Endodermal cell (in vitro differentiated cells): ENCODE data around the gene CENPP. TPM values are rescaled to one million over a fixed set of nuclear protein-coding genes. Genes with fewer than 3 reads are reported as not detected.

Experiments
- DNase-seq: peaks from one replicate; pipeline ENCODE4 v3.0.0-alpha.2; 2017
- H3K27ac ChIP-seq: 2 replicates; pipeline ENCODE4 v1.5.1; 2013; ENCODE audit warnings: mild to moderate bottlenecking, low read depth, low read length, moderate library complexity
- H3K27me3 ChIP-seq: 2 replicates; pipeline ENCODE4 v1.6.1; 2013; ENCODE audit warnings: mild to moderate bottlenecking, low read length, moderate library complexity; ENCODE audit not compliant: insufficient read depth, control insufficient read depth, poor library complexity, severe bottlenecking
- H3K36me3 ChIP-seq: 2 replicates; pipeline ENCODE4 v1.7.0; 2013; ENCODE audit warnings: mild to moderate bottlenecking, low read length, moderate library complexity; ENCODE audit not compliant: control insufficient read depth, insufficient read depth
- H3K4me1 ChIP-seq: one replicate; pipeline ENCODE4 v1.7.0; 2013; ENCODE audit warnings: low read length; ENCODE audit not compliant: control insufficient read depth, insufficient read depth
- H3K4me3 ChIP-seq: 2 replicates; pipeline ENCODE4 v1.5.1; 2013; ENCODE audit warnings: mild to moderate bottlenecking, low read length, moderate library complexity
- H3K9ac ChIP-seq: 2 replicates; pipeline ENCODE4 v1.6.1; 2013; ENCODE audit warnings: mild to moderate bottlenecking, low read length, moderate library complexity; ENCODE audit not compliant: poor library complexity, severe bottlenecking; ENCODE audit errors: extremely low read depth
- H3K9me3 ChIP-seq: 2 replicates; pipeline ENCODE4 v1.6.1; 2013; ENCODE audit warnings: mild to moderate bottlenecking, low read length, moderate library complexity; ENCODE audit not compliant: control insufficient read depth
- H3K27ac Mint-ChIP-seq: 2 replicates; pipeline ENCODE4 v1.8.0; 2020; ENCODE audit warnings: mixed read lengths
- H3K27me3 Mint-ChIP-seq: 2 replicates; pipeline ENCODE4 v1.8.0; 2021; ENCODE audit warnings: mild to moderate bottlenecking, mixed read lengths; ENCODE audit not compliant: insufficient read depth
- H3K36me3 Mint-ChIP-seq: 2 replicates; pipeline ENCODE4 v1.8.0; 2020; ENCODE audit warnings: low read depth, mixed read lengths
- H3K4me1 Mint-ChIP-seq: 2 replicates; pipeline ENCODE4 v1.8.0; 2020; ENCODE audit warnings: mixed read lengths
- H3K4me3 Mint-ChIP-seq: 2 replicates; pipeline ENCODE4 v1.8.0; 2020; ENCODE audit warnings: mild to moderate bottlenecking, moderate library complexity, mixed read lengths
- H3K9me3 Mint-ChIP-seq: 2 replicates; pipeline ENCODE4 v1.8.0; 2020; ENCODE audit warnings: mild to moderate bottlenecking, mixed read lengths
- WGBS, 2 experiments: methylation state at CpG; one replicate each; pipeline versions ENCODE4 v1.1.5 to v1.1.7; 2013; ENCODE audit warnings: missing lambda C conversion rate in 2 of 2, mixed read lengths in 1 of 2; ENCODE audit not compliant: insufficient coverage in 1 of 2, insufficient read length in 1 of 2; 5-methylcytosine and 5-hydroxymethylcytosine counted together
- total RNA-seq, 2 donors: library from RNA; stranded (reverse); fragmentation: NEBNext Ultra II Directional in 1 of 2; extraction: Animal tissue kit (Norgen Biotek cat#: 25700) in 1 of 2; gene quantifications; 2 replicates in 1 of 2; 3 replicates in 1 of 2; pipeline ENCODE4 v1.2.1, GENCODE V29; 2021
- TF ChIP-seq, protein P1 (sequence below): fragments of 200-600 bp; sonication (generic); conservative IDR thresholded peaks from 2 replicates; pipeline ENCODE4 v1.5.0; 2021; ENCODE audit warnings: antibody characterized with exemption, mild to moderate bottlenecking

The CENPP gene
- total RNA-seq, 2 donors from 2014 or later = 8.2 to 9.2 TPM

DNA sequence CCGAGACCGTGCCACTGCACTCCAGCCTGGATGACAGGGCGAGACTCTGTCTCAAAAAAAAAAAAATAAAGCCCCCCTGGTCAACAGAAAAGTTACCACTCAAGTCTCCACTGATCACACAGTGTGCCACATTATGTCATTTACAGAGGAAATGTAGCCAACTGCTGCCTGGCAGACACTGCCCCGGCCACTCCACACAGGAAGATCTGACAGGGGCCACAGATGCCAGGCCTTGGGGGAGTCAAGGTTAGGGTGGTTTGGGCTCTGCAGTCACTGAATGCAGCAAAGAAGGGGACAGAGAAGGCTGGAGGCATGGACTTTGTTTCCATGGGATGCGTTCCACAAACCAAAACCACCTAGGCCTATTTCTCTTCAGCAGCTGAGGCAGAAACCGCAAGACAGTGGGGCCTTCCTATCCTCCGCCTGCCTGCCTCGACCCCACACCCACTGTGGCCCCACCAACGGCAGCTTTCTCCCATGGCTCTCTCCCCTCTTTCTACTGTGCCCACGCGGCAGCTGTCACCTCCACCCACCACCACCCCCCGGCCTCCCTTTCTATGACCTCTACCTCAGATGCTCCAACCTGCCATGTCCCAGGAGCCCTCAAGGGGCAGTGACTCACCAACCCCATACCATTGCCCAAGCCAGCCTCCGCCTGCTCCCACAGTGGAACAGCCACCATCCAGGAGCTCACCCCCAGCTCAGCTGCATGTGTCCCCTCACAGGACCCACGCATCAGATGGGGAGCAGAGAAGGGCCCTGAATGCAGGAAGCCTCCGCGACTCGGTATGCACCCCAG is 331.7 kb downstream of the CENPP start:
- no peaks in the 10 kb centered on the region for H3K9me3 Mint-ChIP-seq
- no peak overlapping the region for H3K9ac ChIP-seq
- peak; percentile 62 for DNase-seq
- peaks cover 11% of the 10 kb centered on the region for H3K36me3 ChIP-seq
- no peaks in the 10 kb centered on the region for H3K27me3 ChIP-seq
- peak overlapping the region; percentile 75 for H3K27ac Mint-ChIP-seq
- 92 to 94% methylated on average over 9 to 17 of the region's 17 CpGs for WGBS, 2 experiments
- TF ChIP-seq, protein P1, sequence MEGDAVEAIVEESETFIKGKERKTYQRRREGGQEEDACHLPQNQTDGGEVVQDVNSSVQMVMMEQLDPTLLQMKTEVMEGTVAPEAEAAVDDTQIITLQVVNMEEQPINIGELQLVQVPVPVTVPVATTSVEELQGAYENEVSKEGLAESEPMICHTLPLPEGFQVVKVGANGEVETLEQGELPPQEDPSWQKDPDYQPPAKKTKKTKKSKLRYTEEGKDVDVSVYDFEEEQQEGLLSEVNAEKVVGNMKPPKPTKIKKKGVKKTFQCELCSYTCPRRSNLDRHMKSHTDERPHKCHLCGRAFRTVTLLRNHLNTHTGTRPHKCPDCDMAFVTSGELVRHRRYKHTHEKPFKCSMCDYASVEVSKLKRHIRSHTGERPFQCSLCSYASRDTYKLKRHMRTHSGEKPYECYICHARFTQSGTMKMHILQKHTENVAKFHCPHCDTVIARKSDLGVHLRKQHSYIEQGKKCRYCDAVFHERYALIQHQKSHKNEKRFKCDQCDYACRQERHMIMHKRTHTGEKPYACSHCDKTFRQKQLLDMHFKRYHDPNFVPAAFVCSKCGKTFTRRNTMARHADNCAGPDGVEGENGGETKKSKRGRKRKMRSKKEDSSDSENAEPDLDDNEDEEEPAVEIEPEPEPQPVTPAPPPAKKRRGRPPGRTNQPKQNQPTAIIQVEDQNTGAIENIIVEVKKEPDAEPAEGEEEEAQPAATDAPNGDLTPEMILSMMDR = peak; percentile 40
- no peak overlapping the region for H3K4me3 ChIP-seq
- H3K36me3 Mint-ChIP-seq = peaks cover 24% of the 10 kb centered on the region
- no peak overlapping the region for H3K4me3 Mint-ChIP-seq
- H3K27me3 Mint-ChIP-seq = no peaks in the 10 kb centered on the region
- H3K4me1 Mint-ChIP-seq = peaks cover 7% of the 10 kb centered on the region
- H3K4me1 ChIP-seq = no peaks in the 10 kb centered on the region
- no peak overlapping the region for H3K27ac ChIP-seq
- no peaks in the 10 kb centered on the region for H3K9me3 ChIP-seq

DNA sequence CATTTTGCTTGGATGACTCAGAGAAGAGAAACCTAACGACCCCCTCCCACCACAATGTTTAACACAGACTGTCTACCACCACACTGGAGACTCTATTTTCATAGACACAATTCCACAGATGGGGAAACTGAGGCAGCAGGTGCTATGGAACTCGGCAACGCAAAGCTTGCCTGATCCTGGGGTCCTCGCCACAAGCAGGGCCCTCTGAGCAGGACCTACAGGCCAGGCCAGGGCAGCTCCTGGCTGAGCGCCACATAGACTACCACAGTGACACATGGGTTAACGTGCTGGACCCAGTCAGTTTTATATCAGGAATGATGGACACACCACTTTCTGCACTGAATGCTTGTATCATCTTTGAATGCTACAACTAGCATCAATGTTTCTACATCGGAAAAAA is 332.4 kb downstream of the CENPP start:
- peaks cover 7% of the 10 kb centered on the region for H3K4me1 Mint-ChIP-seq
- H3K9ac ChIP-seq = no peak overlapping the region
- no peaks in the 10 kb centered on the region for H3K27me3 Mint-ChIP-seq
- no peaks in the 10 kb centered on the region for H3K4me1 ChIP-seq
- peaks cover 19% of the 10 kb centered on the region for H3K36me3 Mint-ChIP-seq
- TF ChIP-seq, protein P1 = no peak
- no peak overlapping the region for H3K27ac ChIP-seq
- H3K4me3 Mint-ChIP-seq = no peak overlapping the region
- H3K27me3 ChIP-seq = no peaks in the 10 kb centered on the region
- 89 to 100% methylated on average over 5 to 7 of the region's 7 CpGs for WGBS, 2 experiments
- no peak for DNase-seq
- H3K27ac Mint-ChIP-seq = no peak overlapping the region
- no peaks in the 10 kb centered on the region for H3K9me3 ChIP-seq
- peaks cover 8% of the 10 kb centered on the region for H3K36me3 ChIP-seq
- no peaks in the 10 kb centered on the region for H3K9me3 Mint-ChIP-seq
- no peak overlapping the region for H3K4me3 ChIP-seq

DNA sequence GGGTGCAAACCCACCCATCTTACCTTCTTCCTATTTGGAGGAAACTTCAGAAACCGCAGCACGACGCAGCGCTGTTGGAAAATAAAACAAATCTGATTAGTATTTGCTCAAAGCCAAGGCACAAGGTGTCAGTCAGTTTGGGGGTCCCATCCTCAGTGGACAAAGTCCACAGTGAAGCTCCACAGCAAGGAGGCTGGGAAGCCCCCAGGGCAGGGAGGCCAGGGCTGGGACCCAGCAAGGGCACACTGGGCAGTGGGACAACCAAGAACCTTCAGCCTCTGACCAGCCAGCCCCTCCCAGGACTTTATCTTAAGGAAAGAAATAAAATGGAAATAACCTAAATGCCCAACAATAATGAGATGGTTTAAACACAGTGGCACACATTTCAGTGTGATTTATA is 332.9 kb downstream of the CENPP start:
- Mint-ChIP-seq H3K36me3 (peaks cover 16% of the 10 kb centered on the region), H3K27me3 (no peaks in the 10 kb centered on the region), H3K4me3 (no peak overlapping the region), H3K27ac (no peak overlapping the region), H3K4me1 (peaks cover 7% of the 10 kb centered on the region), H3K9me3 (no peaks in the 10 kb centered on the region)
- Histone ChIP-seq H3K9me3 (no peaks in the 10 kb centered on the region), H3K27me3 (no peaks in the 10 kb centered on the region), H3K27ac (no peak overlapping the region), H3K4me1 (no peaks in the 10 kb centered on the region), H3K36me3 (peaks cover 8% of the 10 kb centered on the region), H3K9ac (no peak overlapping the region), H3K4me3 (no peak overlapping the region)
- WGBS, 2 experiments = 98 to 100% methylated on average over 3 to 4 of the region's 4 CpGs
- TF ChIP-seq, protein P1 = no peak
- no peak for DNase-seq
